CD4-positive, alpha-beta T cell treated with Interleukin-4 for 1 hour (primary cell): ENCODE measurements around the gene CNBD2.
"Not testable (repeated sequence)": the region's sequence is repeated elsewhere in the genome, so short reads cannot be mapped to it uniquely, and the experiment has no call there.

Experiments
- DNase-seq, 2 donors: peaks; one replicate each; pipeline ENCODE4 v3.0.0-alpha.2; 2020 to 2022

CNBD2 gene

DNA sequence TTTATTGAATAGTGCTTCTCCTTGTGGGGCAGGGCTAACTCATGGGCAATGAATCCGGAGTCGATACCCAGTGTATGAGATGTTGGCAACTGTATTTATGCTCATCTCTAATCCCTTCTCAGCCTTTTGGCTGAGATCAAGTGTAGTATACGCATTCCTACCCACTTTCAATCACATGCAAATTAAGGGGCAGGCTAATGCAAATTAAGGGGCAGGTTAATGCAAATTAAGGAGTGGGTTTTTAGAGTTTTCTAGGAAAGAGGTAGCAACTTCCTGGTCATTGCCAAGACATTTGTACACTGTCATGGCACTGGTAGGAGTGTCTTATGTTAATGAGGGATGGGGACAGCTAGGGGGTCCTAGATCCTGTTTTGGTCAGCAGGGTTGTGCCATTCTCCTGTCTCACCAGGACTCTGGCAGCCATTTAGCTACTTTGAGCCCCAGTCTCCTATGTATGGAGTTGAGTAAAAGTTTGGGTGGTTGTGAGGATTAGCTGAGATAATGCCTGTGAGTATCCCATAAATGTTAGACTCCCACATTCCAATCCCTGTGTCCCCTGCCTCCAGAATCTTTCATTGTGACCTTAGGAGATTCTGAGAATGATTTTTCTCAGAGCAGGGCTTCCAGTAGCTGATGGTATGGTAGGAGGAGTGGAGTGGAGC lies at the start of gene CNBD2:
CNBD2 (plus strand) TSS at position 612 of the 662 bp plus-strand sequence. CDS start 173 bp downstream, outside the sequence.
- no peak for DNase-seq

DNA sequence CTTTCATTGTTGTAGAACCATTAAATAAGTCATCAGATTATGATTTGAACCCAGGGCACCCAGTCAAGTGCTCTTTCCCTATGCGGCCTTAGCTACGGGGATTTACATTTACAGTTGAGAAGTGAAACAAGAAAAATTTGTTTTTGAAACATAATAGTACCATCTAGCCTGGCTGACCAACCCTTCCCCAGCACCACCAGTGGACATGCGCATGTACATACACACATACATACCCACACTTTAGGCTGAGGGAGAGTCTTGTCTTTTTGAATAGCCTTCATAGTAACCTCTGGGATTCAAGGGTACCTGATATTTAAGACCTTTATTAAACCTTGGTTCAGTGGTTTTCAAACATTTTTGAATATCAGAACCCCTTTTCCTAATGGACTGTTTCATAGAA lies 47.9 kb upstream of the CNBD2 start:
- DNase-seq = no peak

DNA sequence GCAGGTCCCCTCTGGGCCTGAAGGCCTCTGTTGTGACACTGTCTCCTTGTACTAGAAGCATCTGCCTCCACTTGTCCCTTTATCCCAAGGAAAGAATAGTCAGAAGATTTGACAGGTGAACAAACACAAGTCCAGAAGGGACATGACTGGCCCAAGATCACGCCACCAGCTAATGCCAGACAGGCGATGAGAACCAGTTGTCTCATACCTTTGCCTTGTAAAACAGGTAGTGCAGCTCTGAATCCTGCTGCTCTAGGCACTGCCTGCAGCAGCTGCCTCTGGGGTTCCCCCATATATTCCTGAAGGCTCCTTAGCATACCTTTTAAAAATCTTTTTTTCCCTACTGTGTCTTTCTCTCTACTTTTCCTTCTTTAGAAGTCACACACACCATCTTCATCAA lies 39.1 kb upstream of the CNBD2 start:
- no peak for DNase-seq

GRCh38 chr20:35934050-35934449 lies 34.3 kb upstream of the CNBD2 start:
- DNase-seq = no peak

DNA sequence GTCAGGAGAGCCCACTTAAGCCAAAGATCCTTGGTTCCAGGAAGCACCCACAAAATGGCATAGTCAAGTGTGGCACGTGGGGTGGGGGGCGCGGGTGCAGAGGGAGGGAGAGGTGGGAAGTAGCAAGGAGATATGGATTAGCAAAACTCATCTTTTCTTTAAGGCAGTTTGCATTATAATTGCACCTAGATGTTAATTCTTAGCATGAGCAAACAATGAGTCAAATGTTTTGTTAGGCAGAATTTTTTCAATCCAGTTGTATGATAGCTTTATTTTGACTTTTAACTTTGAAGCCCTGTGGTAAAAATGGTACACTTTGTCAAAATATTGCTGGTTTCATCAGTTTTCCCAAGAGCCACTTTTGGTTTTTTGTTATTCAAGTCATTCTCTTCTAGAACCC lies 29.1 kb upstream of the CNBD2 start:
- no peak for DNase-seq

DNA sequence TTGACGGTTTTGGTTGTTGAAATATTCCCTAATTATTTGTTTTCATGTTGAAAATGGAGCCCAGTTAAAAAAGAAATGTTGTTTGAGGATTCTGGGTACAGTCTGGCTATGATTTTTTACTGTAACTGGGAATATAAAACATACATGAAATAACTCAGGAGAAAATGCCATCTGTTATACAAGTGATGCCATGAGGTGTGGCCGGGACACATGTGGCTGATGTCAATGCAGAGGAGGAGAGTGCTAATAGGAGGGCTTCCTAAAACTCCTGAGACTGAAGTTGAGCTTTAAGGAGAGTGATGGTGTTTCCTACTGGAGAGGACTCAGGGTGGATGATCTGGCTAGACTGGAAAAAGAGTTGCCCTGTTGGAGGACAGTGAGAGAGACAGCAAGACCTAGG lies 26.8 kb upstream of the CNBD2 start:
- DNase-seq = no peak

DNA sequence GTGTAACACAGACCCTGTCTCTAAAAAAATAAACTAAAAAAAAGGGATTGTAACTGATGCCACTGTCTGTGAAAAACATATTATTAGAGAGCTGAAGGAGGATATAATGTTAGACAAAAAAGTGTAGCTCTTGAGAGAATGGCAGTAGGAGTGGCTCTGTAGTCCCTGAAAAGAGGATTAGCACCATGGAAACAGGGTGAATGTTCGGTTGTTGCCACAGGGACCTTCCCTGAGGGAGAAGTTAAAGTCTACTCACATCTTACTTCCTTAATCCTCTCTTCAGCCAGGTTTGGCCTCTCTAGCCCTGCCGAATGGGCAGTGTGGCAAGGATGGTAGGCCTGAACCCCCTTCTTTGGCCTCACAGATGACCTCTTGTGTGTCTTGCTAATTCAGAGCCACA lies 26.1 kb upstream of the CNBD2 start:
- DNase-seq = no peak

- peak; percentile 11 to 21 for DNase-seq
Measured at GRCh38 chr20:35947489-35947888, 20.9 kb upstream of the CNBD2 start.

DNA sequence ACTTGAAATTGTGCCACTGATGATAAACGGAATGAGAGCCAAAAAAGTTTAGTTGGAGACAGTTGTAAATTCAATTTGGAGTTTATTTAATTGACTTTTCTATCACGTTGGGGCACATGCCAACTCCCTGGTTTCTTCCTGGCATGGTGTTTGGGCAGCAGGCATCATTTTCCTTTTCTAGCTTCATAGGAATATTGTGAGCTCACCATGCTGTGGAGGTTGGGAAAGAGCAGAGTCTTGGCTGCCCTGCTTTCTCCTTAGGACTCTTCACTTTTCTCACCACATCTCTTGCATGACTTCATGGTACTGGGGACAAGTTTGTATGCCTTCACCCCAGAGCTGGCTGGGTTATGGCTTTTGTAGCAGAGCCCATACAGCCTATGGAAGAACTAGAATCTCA lies 20.5 kb upstream of the CNBD2 start:
- no peak for DNase-seq

- DNase-seq = no peak
Measured at GRCh38 chr20:35950093-35950492, 18.3 kb upstream of the CNBD2 start.

DNA sequence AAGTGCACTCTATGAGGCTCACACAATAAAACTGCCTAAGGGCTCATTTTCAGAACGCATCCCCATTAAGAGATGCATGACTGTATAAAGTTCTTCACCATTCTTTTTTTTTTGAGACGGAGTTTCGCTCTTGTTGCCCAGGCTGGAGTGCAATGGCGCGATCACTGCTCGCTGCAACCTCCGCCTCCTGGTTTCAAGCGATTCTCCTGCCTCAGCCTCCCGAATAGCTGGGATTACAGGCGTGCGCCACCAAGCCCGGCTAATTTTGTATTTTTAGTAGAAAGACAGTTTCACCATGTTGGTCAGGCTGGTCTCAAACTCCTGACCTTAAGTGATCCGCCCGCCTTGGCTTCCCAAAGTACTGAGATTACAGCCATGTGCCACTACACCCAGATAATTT lies 16.3 kb upstream of the CNBD2 start:
- not testable (repeated sequence) for DNase-seq

DNA sequence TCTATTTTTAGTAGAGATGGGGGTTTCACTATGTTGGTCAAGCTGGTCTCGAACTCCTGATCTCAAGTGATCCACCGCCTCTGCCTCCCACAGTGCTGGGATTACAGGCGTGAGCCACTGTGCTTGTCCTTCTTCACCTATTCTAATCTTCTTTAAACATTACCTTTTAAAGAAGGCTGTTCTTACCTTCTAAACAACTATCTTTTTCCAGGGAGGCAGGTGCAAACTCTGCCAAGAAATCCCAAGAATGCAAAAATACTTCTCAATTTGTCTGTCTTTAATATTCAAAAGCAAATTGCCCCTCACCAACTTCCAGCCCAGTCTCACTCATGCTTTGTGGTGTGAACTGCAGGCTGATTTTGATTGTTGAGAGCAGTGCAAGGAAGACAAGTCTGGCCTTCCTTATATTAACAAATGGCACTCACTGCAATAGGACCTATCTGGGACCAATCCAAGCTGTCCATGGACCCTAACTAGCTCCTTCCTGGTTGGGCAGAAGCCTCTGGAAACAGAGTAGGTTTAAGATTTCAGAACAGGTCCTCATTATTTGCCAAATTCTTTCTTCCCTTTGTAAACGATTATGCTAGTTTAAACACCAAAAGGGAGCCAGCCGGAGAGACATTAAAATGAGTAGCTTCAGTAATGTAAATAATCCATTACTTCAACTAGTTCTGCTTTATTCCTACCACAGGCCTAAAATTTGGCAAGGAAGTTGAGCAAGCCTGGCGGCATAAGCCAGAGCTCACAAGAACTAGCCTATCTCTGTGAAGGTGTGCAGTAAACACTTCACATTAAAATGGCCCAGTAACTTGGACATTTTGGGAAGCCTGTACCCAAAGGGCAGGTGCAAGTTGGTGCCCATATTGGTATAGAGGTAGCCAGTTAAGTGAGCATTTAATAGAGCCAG lies 15.7 kb upstream of the CNBD2 start:
- DNase-seq = peak; percentile 15 to 17

- DNase-seq = peak; percentile 60 to 73
Measured at GRCh38 chr20:35953387-35954199, 14.8 kb upstream of the CNBD2 start.

DNA sequence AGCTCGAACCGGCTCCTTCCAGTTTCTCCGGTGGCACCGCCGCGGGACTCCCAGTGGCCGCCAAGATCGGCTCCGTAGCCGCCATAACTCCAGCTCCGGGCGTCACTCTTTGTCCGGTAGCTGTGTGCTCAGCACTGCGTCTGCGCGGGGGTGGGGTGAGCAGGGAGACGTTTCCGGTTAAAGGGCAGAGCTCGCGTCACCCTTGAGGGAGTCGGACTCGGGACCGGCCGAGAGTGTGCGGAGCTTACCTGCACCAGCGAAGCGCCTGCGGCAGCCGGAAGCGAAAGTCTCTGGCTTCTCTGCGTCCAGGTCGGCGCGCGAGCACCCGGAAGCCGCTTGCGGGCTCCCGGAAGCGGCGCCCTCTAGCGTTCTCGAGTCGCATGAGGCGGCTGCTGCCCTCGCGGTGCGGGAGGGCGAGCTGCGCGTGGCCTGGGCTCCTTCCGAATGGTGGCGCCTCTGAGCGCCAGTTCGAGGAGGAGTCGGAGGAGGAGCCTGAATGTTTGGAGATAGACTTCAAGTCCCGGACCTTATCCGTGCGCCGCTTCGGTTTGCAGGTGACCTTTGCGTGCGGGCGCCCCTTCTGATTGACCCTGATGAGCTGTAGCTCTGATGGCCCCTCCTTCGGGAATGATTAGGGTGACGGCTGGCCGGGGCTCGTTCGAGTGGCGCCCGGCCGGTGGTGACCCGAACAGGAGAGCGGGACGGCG lies 14.0 kb upstream of the CNBD2 start, which contains the start of gene SCAND1:
SCAND1 (minus strand) TSS at position 303 of the 707 bp plus-strand sequence; CDS start at position 85, 218 bp downstream.
- peak; percentile 98 to 99 for DNase-seq

GRCh38 chr20:35954907-35955251 lies 13.5 kb upstream of the CNBD2 start:
- peak; percentile 51 to 53 for DNase-seq

DNA sequence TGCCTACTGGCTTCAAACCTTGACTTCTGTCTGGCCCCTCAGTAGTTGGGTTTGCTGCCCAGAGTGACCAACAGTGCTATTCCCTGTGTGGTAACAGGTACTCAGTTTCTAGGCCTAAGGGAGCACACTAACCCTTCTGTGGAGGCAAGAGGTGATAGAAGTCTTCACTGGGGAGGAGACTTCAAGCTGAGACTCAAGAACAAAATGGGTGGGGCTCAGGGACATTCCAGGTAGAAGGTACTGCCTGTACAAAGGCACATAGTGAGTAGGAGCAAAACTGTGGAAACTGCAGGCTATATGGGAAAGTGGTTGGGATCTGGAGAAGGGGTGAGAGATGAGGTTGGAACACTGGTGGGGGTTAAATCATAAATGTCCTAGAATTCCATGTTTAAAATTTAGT lies 11.8 kb upstream of the CNBD2 start:
- no peak for DNase-seq

DNA sequence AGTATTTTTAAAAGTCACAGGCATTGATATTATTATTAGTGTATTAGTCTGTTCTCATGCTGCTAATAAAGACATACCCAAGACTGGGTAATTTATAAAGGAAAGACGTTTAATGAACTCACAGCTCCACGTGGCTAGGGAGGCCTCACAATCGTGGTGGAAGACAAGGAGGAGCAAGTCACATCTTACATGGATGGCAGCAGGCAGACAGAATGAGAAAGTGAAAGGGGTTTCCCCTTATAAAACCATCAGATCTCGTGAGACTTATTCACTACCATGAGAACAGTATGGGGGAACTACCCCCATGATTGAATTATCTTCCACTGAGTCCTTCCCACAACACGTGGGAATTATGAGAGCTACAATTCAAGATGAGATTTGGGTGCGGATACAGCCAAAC lies 9.1 kb upstream of the CNBD2 start:
- DNase-seq = not testable (repeated sequence)

DNA sequence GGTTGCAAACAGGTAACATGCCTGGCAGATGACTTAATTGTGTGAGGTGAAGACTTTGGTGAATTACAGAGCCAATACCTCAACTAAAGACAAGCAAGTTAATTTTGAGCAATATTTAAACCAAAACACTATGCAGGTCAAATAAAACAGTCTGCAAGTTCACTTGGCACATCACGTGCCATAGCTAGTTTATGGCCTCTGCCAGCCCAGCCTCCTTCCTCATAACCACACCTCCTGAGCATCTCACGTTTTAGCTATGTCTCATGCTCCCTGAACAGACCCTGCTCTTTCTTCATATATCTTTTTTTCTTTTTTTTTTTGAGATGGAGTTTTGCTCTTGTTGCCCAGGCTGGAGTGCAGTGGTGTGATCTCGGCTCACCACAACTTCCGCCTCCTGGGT lies 4.5 kb upstream of the CNBD2 start:
- DNase-seq = no peak

DNA sequence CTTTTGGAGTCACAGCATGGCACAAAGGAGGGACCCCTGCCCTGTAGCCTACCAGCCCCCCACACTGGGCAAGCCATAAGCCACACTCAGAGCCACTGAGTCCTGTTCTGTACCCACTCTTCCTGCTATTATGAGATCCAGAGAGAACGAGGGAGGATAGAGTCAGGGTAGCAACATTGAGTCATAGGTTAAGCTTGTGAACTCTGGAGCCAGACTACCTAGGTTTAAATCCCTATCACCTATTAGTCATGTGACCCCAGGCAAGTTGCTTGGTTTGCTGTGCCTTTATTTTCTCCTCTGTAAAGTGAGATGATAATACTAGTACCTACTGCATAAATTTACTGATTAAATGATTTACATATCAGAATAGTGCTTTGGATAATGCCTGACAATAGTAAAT lies 540 bp downstream of the CNBD2 start:
- no peak for DNase-seq

GRCh38 chr20:35971981-35972380 lies 3.6 kb downstream of the CNBD2 start:
- DNase-seq = no peak

DNA sequence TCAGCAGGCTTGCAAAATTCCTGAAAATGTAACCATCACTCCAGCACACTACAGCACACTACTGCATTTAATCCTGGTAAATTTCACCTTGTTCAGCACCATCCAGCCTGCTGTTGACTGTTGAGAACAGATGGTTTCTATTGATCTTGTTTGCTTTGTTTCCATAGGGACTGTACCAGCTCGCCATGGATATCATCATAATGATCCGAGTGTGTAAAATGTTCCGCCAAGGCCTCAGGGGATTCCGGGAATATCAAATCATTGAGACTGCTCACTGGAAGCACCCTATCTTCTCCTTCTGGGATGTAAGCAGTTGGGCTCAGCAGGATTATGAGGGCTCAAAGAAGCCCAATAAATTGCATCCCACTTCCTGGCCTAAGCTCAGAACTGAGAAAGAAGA lies 4.1 kb downstream of the CNBD2 start:
- no peak for DNase-seq

- DNase-seq = no peak
Measured at GRCh38 chr20:35974256-35974655, 5.9 kb downstream of the CNBD2 start.
